Mesothelial cell of epicardium (in vitro differentiated cells): Measurements from ENCODE around the gene AKAP7. TPM values are rescaled to one million over a fixed set of nuclear protein-coding genes. Genes with fewer than 3 reads are reported as not detected.
"Not testable (repeated sequence)": the region's sequence is repeated elsewhere in the genome, so short reads cannot be mapped to it uniquely, and the experiment has no call there.

Source experiments
- DNase-seq, 2 experiments: peaks; one replicate each; pipeline ENCODE4 v3.0.0; 2021; ENCODE audit warnings: low spot score in 2 of 2; ENCODE audit not compliant: unreplicated experiment in 2 of 2
- H3K27ac Mint-ChIP-seq: 2 replicates; pipeline ENCODE4 v1.8.0; 2021; ENCODE audit warnings: mixed read lengths
- H3K27me3 Mint-ChIP-seq: 2 replicates; pipeline ENCODE4 v1.8.0; 2021; ENCODE audit warnings: low read depth, mixed read lengths
- H3K36me3 Mint-ChIP-seq: 2 replicates; pipeline ENCODE4 v1.8.0; 2021; ENCODE audit warnings: mixed read lengths
- H3K4me1 Mint-ChIP-seq: 2 replicates; pipeline ENCODE4 v1.8.0; 2021; ENCODE audit warnings: mixed read lengths
- H3K4me3 Mint-ChIP-seq: 2 replicates; pipeline ENCODE4 v1.8.0; 2021; ENCODE audit warnings: mild to moderate bottlenecking, moderate library complexity, mixed read lengths
- H3K9me3 Mint-ChIP-seq: 2 replicates; pipeline ENCODE4 v1.8.0; 2021; ENCODE audit warnings: mixed read lengths
- CTCF ChIP-seq: fragments of 200-600 bp; sonication (generic); IDR thresholded peaks from one replicate; pipeline ENCODE4 v1.5.0; 2021; ENCODE audit warnings: antibody characterized with exemption; ENCODE audit not compliant: unreplicated experiment
- total RNA-seq: library from RNA; stranded (reverse); gene quantifications from 3 replicates; pipeline ENCODE4 v1.2.1, GENCODE V29; 2021

Gene AKAP7
- 8.9 to 11.7 TPM (median 10.0 TPM) in 3 replicates for total RNA-seq

GRCh38 chr6:131135244-131136020 lies at the start of gene AKAP7:
TSS of gene AKAP7 (plus strand) at chr6:131135467. CDS start at chr6:131135764, 297 bp downstream.
- Mint-ChIP-seq H3K9me3 (peaks cover 6% of the 10 kb centered on the region), H3K27ac (peak within 1 kb of the TSS; percentile 97), H3K4me1 (peaks cover 18% of the 10 kb centered on the region), H3K4me3 (peak within 1 kb of the TSS; percentile 90), H3K27me3 (no peaks in the 10 kb centered on the region), H3K36me3 (peaks cover 6% of the 10 kb centered on the region)
- TF ChIP-seq CTCF, result no peak
- peak; percentile 57 to 79 for DNase-seq

- not testable (repeated sequence) for H3K4me1 Mint-ChIP-seq, DNase-seq, H3K27ac Mint-ChIP-seq, H3K4me3 Mint-ChIP-seq, H3K27me3 Mint-ChIP-seq, H3K36me3 Mint-ChIP-seq
- H3K9me3 Mint-ChIP-seq, result peaks cover 64% of the 10 kb centered on the region
These were observed 44.9 kb upstream of the AKAP7 start for GRCh38 chr6:131090339-131090738.

GRCh38 chr6:131091944-131092343 lies 43.3 kb upstream of the AKAP7 start:
- not testable (repeated sequence) for H3K36me3 Mint-ChIP-seq, H3K27ac Mint-ChIP-seq, DNase-seq, H3K27me3 Mint-ChIP-seq, H3K4me1 Mint-ChIP-seq, H3K4me3 Mint-ChIP-seq
- peaks cover 67% of the 10 kb centered on the region for H3K9me3 Mint-ChIP-seq

- Mint-ChIP-seq H3K9me3 (peaks cover 61% of the 10 kb centered on the region), H3K36me3 (peaks cover 6% of the 10 kb centered on the region), H3K4me3 (no peak overlapping the region), H3K4me1 (no peaks in the 10 kb centered on the region), H3K27me3 (no peaks in the 10 kb centered on the region), H3K27ac (no peak overlapping the region)
- DNase-seq, result no peak
- TF ChIP-seq CTCF, result no peak
These were observed 41.9 kb upstream of the AKAP7 start for GRCh38 chr6:131093334-131093733.

GRCh38 chr6:131096786-131097185 lies 38.5 kb upstream of the AKAP7 start:
- peaks cover 2% of the 10 kb centered on the region for H3K36me3 Mint-ChIP-seq
- H3K4me3 Mint-ChIP-seq, result no peak overlapping the region
- no peak overlapping the region for H3K27ac Mint-ChIP-seq
- H3K27me3 Mint-ChIP-seq, result no peaks in the 10 kb centered on the region
- H3K4me1 Mint-ChIP-seq, result no peaks in the 10 kb centered on the region
- no peak for TF ChIP-seq CTCF
- peaks cover 50% of the 10 kb centered on the region for H3K9me3 Mint-ChIP-seq
- DNase-seq, result no peak

GRCh38 chr6:131101911-131102680 lies 33.2 kb upstream of the AKAP7 start:
- Mint-ChIP-seq H3K4me3 (no peak overlapping the region), H3K36me3 (no peaks in the 10 kb centered on the region), H3K27me3 (no peaks in the 10 kb centered on the region), H3K27ac (no peak overlapping the region), H3K4me1 (peaks cover 5% of the 10 kb centered on the region), H3K9me3 (peaks cover 16% of the 10 kb centered on the region)
- no peak for TF ChIP-seq CTCF
- no peak for DNase-seq
